IPS-NIHi7 (cell line): ENCODE measurements around the gene CNGB1.
"Not testable (repeated sequence)": the region's sequence is repeated elsewhere in the genome, so short reads cannot be mapped to it uniquely, and the experiment has no call there.

Source experiments
- DNase-seq: peaks from one replicate; pipeline ENCODE4 v3.0.0; 2012; ENCODE audit warnings: mixed read lengths; ENCODE audit errors: extremely low spot score

The CNGB1 gene

DNA sequence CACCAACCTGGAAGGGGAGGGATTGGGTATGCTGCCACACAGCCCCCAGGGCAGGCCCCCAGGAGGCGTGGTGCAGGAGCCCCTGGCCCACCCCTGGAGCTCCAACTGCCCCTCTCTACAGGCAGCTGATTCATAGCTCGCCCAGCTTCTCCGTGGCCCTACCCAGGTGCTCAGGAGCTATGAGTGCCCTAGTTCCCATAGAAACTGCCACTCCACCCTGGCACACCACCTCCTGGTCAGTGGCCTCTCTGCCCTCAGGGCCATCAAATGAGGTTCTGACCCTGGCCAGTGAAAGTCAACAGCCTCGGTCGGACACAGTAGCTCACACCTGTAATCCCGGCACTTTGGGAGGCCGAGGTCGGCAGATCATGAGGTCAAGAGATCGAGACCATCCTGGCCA, 18.0 kb downstream of the CNGB1 start:
- DNase-seq = no peak

DNA sequence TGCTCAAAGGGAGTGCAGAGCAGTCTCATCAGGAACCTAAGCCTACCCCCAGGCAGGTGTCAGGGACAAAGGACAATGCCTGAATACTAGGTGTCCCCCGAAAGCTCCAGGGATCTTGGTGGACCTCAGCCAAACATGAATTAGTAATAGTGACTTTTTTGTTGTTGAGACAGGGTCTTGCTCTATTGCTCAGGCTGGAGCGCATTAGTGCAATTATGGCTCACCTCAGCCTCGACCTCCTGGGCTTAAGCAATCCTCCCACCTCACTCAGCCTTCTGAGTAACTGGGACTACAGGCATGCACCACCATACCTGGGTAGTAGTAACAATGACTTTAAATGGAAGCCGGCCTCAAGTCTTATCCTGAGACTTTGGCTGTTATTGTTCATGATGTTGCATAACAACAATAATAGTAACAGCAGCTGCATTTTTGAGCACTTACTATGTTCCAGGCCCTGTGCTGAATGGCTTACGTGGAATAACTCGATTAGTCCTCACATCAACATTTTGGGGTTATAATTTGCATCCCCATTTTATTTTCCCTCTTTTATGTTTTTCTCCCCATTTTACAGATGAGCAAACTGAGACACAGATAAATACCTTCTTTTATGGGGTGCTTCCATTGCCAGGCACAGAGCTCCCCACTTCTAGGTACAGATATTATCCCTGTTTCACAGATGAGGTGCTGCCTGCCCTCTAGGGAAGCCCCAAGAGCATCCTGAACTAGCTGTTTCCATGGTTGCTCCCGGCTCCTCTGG, 19.5 kb downstream of the CNGB1 start:
- DNase-seq = no peak

DNA sequence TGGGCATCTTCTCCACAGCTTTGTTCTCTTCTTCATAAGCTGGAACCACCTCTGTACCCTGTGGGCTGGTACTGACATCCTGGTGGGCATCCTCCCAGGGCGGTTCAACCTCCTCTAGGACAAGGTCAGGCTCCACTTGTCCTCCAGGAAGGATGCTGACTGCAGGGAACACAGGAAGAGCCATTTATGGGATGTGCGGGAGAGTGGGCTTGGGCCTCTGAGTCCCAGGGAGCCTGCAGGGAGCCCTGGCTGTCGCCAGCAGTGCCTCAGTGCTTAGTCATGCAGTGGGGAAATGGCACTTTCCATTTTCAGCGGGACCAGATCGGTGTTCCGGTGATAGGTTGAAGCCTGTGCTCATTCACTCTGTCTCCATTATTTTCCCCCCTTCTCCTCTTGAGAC, 20.5 kb downstream of the CNGB1 start:
- no peak for DNase-seq

DNA sequence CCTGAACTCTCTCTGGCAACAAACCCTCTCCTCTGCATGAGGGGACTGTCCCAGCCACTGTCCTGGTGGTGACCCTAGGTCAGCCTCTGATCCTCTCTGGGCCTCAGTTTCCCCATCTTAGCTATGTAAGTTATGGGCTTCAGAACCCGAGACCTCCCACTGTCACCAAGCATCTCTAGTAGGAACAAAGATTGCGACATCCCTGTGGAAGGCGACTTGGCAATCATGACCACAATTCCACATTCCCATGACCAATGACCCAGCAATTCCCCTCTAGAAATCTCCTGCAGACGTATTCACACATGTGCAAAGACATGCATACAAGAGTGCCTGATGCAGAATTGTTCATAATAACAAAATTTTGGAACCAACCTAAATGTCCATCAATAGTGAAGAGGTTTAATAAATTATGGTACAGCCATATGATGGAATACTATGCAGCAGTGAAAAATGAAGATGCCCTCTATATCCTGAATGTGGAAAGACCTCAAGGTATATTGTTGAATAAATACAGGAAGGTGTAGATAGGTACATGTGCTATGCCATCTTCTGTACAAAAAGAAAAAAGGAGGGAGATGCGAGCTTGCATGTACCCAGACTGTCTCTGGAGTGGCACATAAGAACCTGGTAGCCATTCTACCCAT, 21.2 kb downstream of the CNGB1 start:
- DNase-seq = no peak

DNA sequence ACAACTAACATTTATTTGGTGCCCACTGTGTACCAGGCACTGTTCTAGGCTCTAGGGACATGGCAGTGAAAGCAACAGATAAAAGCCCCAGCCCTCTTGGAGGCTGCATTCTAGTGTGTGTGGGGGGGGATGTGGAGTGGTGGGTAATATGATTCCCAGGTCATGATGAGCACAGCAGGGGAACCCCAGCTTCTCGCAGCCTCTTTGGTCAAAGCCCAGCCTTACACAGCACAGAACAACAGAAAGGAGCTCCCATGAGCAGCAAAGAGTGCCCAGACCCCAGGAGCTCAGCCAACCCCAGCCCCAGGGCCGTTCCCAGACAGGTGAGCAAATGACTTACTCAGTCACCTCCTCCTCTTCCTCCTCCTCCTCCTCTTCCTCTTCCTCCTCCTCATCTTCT, 21.9 kb downstream of the CNGB1 start:
- DNase-seq = peak; percentile 64

DNA sequence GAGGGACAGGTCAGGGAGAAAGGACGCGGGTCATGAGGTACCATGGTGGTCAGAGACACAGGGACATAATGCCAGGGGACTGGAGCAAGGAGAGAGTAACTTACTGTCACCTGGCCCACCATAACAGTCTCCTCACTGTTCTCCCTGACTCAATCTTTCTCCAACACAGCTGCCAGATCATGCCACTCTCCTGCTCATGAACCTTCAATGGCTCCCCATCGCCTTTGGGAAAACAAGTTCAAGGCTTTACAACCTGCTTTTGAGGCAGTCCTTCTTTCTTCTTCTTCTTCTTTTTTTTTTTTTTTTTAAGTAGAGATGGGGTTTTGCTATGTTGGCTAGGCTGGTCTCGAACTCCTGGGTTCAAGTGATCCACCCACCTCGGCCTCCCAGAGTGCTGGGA, 22.9 kb downstream of the CNGB1 start:
- DNase-seq = no peak

DNA sequence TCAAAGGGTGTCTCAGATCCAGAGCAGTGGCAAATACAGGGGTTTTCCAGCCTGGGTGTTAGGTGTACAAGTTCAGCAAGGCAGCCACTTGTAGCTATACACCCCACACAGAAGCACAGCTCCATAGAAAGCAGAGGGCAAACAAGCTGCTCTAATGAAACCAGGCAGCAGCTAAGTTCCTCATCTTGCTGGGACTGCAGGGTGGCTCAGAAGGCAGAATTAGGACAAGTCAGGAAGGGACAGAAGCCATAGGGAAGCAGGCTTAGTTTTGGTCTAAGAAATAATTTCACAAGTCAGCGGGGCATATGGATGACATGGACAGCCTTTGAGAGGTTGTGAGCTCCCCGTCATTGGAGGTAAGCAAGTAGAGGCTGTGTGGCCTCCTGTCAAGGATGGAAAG, 23.7 kb downstream of the CNGB1 start:
- DNase-seq = no peak

DNA sequence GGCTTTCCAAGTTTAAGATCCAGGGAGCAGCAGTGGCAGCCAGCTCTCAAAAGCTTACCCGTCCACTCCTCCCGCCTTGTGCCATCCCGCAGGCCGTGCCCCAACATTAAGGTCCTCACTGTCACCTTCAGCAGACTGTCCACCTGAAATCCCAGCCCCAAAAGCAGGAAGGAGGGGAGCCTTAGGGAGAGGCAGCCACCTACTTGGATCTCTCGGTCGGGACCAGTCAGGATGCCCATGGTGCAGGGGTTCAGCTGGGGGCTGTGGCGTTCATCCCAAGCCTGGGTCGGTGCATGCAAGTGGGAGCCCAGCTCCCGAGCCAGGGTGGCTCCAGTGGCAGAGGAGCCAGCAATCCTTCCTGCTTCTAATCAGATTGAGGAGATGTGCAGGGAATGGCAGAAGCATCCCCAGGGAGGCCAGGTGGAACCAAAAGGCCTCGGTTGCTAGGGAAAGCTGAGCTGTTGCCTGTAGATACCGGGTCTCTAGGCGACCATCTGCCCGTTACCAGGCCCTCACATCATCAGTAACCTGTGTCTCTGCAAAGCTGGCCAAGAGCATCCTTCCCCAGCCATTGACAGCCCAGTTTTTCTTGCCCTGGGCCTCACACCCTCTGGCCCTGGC, 24.6 kb downstream of the CNGB1 start:
- DNase-seq = no peak

DNA sequence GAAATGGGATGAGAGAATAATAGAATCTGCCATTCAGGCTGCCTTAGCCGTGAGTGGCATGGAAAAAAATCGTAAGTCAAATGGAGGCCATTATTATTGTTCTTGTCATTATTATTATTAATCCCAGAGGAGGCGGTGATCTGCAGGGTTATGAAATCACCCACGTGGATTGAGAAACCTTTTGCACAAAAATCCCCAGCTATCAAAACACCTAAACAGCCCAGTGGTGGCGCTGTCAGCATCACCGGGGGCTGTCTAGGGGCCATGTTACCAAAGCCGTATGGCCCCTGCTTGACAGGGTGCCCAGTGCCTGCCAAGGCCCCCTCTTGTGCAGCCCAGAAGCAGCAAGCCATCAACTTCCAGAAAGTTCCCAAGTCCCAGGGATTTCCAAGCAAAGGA, 25.2 kb downstream of the CNGB1 start:
- DNase-seq = no peak

DNA sequence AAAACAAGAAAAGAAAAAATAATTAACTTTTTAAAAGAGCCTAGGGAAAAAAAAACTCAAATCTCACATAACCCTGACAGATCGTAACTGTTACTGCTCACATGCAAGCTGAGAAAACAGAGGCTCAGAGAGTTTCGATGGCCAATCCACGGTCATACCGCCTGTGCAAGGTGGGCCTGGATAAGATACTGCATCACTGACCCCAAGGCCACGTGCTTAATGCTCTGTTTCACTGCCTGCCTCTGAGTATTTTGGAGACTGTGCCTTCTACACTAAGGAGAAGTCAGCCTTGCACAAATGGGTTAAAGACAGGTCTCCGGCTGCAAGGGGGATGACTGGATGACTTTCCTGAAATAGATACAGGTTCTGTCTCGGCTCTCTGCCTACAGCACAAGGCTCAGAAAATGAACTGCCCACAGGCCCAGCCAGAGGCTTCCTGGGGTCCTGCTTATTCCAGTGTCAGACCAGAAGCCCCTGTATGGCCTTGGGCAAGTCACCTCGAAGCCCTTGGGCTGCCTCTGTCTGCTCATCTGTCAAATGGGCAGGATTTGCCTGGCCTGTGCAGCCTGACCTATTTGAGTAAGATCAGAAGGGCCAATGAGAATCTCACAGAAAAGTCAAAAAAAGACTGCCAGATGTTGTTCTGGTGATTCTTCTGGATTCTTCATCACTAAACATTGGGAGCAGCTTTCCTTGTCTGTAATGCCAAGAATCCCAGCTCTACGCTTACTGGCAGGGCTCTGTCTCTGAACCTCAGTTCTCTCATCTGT, 25.8 kb downstream of the CNGB1 start:
- DNase-seq = no peak

DNA sequence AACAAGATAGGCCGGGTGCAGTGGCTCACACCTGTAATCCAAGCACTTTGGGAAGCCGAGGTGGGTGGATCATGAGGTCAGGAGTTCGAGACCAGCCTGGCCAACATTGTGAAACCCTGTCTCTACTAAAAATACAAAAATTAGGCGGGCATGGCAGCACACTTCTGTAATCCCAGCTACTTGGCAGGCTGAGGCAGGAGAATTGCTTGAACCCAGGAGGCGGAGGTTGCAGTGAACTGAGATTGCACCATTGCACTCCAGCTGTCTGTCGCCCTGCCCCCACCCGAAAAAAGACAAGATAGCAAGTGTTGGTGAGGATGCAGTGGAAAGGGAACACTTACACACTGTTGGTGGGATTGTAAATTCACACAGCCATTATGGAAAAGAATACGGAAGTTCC, 27.5 kb downstream of the CNGB1 start:
- not testable (repeated sequence) for DNase-seq

DNA sequence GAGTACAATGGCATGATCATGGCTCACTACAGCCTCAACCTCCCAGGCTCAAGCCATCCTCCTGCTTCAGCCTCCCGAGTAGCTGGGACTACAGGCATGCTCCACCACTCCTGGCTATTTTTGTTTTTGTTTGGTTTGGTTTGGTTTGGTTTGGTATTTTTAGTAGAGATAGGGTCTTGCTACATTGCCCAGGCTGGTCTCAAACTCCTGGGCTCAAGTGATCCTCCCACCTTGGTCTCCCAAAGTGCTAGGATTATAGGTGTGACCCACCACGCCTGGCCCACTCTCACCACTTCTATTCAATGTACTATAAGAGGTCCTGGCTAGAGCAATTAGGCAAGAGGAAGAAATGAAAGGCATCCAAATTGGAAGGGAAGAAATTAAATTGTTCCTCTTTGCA, 29.0 kb downstream of the CNGB1 start:
- not testable (repeated sequence) for DNase-seq

DNA sequence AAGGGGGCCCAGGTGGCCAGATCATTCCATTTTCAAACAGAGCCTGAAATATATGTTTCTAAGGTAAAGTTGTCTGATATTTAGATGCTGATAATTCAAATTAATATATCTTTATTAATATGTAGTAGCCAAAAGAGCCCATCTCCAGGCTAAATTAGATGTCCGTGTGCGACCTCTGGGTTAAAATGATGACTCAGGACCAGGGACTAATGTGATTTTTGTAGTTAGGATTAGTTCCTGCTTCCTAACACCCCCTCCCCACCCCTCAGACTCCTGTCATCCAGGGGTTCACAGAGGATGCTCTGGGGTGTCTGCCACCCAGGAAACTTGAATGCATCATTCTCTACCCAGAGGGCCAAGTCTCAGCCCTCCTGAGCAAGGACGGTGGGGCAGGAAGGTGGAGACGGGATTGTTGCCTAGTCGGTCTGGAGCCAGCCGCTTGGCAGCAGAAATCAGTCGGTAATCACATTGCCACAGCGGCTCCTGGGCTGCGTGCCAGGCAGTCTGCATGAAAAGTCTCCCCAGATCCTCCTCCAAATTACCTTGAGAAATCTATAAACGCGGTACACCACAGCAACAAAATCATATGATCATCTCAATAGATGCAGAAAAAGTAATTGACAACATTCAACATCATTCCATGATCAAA, 29.8 kb downstream of the CNGB1 start:
- no peak for DNase-seq

DNA sequence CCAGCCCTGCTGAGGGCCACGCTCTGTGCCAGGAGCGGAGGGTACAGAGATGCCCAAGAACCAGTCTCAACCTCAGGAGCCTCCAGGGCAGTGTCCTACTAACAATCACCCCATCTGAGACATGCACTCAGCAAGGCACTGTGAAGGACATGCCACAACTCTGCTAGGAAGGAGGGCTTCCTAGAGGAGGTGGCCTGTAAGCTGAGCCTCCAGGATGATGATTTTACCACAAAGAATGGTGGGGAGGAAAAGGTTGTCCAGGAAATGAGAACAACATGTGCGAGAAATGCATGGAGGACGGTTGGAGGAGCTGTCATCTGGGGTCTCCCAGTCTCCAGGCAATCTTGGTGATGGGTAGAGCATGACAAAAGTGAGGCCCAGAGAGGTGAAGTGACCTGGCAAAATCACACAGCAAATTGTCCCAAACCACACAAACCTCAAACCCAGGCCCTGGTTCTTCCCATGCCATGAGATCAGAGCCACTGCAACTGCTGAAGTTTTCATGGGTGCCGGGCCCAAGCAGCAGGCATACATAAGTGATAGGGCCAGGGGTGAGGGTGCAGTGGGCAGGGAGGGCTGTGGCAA, 30.5 kb downstream of the CNGB1 start:
- DNase-seq = no peak

DNA sequence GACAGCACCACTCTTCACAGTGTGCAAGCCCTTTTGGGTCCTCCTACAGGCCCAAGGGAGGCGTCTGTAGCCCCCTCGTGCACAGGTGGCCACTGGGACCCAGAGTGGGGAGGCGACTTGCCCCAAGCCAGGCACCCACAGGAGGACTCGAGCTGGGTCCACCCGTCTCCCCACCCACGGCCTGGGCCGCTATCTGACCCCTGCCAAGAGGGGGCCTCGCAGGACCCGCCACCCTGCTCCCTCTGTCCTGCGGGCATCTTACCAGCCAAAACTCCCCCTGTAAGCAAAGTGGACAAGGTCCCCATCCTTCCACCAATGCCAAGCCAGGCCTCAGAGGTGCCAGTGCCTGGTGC, 31.1 kb downstream of the CNGB1 start:
- no peak for DNase-seq

DNA sequence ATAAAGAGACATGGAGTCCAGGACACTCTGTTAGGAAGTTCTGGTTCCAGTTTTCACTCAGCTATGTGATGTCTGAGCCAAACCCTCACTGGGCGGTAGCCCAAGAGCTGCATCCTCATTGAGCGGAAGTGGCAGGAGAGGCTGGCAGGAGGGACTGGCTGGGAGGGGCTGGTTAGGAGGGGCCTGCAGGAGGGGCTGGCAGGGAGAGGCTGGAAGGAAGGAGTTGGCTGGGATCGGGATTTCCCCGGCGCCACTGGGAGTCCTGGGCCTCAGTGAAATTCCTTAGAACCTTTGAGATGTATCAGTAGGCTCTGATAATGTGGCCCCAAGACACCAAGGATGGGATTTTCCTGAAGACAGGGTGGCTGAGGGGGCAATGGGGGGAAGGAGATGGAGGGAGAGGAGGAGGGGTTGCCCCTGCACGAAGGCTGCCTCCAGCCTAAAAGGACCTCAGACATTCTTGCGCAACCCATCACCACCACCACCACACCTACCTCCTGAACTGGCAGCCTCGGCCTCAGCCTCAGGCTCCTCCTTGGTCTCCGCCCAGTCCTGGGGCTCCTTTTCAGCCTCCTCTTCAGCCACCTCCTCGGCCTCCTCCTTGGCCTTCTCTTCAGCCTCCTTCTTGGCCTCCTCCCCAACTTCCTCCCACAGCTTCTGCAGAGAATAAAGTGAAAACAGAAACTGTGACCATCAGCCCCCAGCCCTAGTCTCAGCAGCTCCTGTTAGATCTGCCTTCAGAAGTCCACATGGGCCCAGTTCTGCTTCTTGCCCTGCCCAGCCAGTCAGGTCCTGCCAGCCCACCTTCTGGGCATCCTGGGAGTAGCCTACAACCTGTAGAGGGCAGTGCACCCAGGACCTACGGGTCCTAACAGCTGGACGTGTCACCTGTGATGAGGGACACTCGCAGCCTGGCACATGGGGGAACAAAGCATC, 31.7 kb downstream of the CNGB1 start:
- peak; percentile 42 for DNase-seq

DNA sequence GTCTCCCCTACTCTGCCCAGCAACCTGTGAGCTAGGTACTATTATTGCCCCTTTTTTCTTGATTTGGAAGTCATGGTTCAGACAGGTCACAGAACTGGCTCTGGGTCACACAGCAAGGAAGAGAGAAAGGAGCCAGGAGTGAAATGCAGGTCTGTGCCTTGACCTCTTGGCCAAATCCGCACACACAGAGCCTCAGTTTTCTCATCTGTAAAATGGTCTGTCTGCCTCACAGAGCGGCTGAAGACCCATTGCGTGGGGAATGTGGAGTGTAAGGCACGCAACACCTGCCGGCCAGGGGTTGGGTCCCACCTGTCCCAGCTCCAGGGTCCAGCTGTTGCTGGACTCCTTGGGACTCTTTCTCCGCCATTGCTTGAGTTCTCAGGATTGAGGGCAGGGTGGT, 32.4 kb downstream of the CNGB1 start:
- no peak for DNase-seq

DNA sequence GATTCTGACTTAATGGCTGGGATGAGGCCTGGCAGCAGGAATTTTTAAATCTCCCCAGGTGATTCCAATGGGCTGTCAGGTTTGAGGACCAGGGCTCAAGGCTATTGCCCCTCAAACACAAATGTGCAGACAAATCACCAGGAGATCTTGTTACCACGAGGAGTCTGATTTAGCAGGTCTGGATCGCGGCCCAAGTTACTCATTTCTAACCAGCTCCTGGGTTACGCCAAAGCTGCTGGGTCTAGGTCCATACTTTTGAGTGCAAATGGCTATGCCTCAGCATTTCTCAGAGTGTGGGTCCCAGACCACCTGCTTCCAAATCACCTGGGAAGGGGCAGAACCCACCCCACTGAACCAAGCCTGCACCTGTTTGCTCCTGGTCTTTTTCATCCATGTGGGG, 33.1 kb downstream of the CNGB1 start:
- DNase-seq = no peak

DNA sequence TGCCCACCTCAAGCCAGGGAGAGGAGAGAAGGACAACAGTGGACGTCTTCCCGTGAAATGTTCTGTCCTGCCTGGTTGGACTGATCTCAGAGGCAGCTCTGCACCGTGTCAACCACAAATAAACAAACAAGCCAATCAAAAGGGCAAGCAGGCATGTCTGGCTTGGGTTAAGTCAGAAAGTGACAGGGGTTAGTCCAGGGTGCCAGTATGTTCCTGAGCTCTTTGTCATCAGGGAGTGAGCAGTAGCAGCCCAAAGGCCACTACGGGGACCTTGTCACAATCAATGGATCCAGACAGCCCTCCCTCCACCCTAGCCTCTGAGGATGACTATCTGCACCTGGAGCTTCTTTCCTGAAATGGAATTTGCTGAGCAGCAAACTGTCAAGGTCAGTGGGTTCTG, 35.0 kb downstream of the CNGB1 start:
- no peak for DNase-seq

DNA sequence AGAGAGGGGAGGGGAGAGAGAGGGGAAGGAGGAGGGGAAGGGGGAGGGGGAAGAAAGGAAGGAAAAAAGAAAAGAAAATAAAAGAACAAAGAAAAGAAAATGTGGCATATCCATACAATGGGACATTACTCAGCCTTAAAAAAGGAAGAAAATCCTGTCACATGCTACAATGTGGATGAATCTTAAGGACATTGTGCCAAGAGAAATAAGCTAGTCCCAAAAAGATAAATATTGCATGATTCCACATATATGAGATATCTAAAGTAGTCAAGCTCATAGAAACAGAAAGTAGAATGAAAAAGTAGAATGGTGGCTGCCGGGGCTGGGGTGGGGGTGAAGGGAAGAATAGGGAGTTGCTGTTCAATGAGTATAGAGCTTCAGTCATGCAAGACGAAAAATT, 40.4 kb downstream of the CNGB1 start:
- no peak for DNase-seq

DNA sequence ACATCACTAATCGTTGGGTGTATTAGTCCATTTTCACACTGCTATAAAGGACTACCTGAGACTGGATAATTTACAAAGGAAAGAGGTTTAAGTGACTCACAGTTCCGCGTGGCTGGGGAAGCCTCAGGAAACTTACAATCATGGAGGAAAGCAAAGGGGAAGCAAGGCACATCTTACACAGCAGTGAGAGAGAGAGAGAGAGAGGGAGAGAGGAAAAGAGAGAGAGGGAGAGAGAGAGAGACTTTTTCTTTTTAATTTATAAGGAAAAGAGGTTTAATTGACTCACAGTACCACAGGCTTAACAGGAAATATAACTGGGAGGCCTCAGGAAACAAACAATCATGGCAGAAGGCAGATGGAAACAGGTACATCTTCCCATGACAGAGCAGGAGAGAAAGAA, 41.7 kb downstream of the CNGB1 start:
- DNase-seq = no peak
